ENCODE results near the gene DOCK3. TPM values are rescaled to one million over a fixed set of nuclear protein-coding genes. Genes with fewer than 3 reads are reported as not detected.

DOCK3 gene
- total and polyA plus RNA-seq, 2 of the 4 experiments (the other 2 are of a cell fraction), result under 0.01 to 0.12 TPM

DNA sequence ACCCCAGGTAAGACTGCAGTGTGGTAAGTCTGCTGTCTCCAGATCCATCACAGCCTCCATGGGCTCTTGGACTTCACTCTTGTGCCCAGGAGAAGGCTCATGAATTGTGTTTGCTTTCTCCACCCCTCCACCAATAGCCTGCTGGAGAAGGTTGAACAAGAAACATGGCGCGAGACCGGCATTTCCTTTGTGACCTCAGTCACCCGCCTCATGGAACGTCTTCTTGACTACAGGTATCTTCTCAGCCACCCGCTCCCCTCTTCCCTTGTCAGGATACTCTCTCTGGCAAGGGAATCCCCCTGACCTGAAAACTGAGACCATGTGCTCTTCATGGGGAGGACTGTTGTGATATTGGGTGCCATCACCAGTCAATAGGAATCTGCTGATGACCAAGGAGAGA lies 658.3 kb downstream of the DOCK3 start:
- no peaks in the 10 kb centered on the region for H3K9me3 ChIP-seq (ENCODE audit: control insufficient read depth, insufficient read depth, low read length)
- H2BK5ac ChIP-seq (ENCODE audit: low read depth, low read length, poor library complexity, severe bottlenecking), result no peak overlapping the region
- H3K14ac ChIP-seq (replicated peaks; ENCODE audit: low read depth, low read length), result no peak overlapping the region
- H2BK120ac ChIP-seq (ENCODE audit: low read depth, low read length), result no peak overlapping the region
- no peaks in the 10 kb centered on the region; the same call in 1 of the 2 replicates for H3K27me3 ChIP-seq (ENCODE audit: control insufficient read depth, insufficient read depth, low read length)
- WGBS, 2 experiments (ENCODE audit: extremely low coverage in 2 of 2, insufficient read length in 1 of 2), result no CpG with 5 or more reads among the region's 6 CpGs
- dilution Hi-C loops (cut with HindIII; ENCODE audit: low sequenced_read_pairs, unreplicated experiment) (no loop called here), in situ Hi-C loops (cut with MboI; ENCODE audit: low sequenced_read_pairs) (no loop called here), intact Hi-C loops (cut with micrococcal nuclease) (loop anchor here (10.0 kb wide), 1 partner anchor 592 kb away; no protein-coding TSS in a partner anchor)
- no peak overlapping the region for H4K8ac ChIP-seq (ENCODE audit: low read depth in 2 of 2, low read length in 2 of 2)
- H3K36me3 ChIP-seq (ENCODE audit: control insufficient read depth, insufficient read depth, low read length), result no peaks in the 10 kb centered on the region
- no peak overlapping the region for H4K91ac ChIP-seq (ENCODE audit: insufficient read depth, low read depth, low read length)
- no peak overlapping the region for H3K9ac ChIP-seq (ENCODE audit: low read depth, low read length)
- no peak overlapping the region for H4K5ac ChIP-seq (ENCODE audit: low read depth, low read length)
- H3K79me1 ChIP-seq (ENCODE audit: low read depth in 1 of 2, low read length in 2 of 2), result no peaks in the 10 kb centered on the region
- no peak overlapping the region for H2AFZ ChIP-seq (replicated peaks; ENCODE audit: low read length, poor library complexity)
- H3K18ac ChIP-seq (ENCODE audit: low read depth, low read length), result no peak overlapping the region
- H3K4me3 ChIP-seq (ENCODE audit: insufficient read depth, low read depth, low read length), result no peak overlapping the region
- no peak overlapping the region for H3K4ac ChIP-seq (ENCODE audit: low read depth, low read length)
- no peak overlapping the region for H3K23ac ChIP-seq (ENCODE audit: low read depth, low read length)
- CTCF ChIA-PET, result no interaction called here
- H3K27ac ChIP-seq (ENCODE audit: insufficient read depth, low read length), result no peak overlapping the region
- H2AK5ac ChIP-seq (ENCODE audit: low read depth, low read length), result no peak overlapping the region
- no peak for ATAC-seq (ENCODE audit: low read depth)
- no peaks in the 10 kb centered on the region for H3K4me1 ChIP-seq (ENCODE audit: control insufficient read depth, insufficient read depth, low read length)
- POLR2A ChIA-PET (ENCODE audit: unreplicated experiment), result no interaction called here
- no peak overlapping the region for H2BK20ac ChIP-seq (ENCODE audit: low read depth, low read length)
- H2BK15ac ChIP-seq (ENCODE audit: low read depth, low read length), result no peak overlapping the region
- no peak for DNase-seq
- no peaks in the 10 kb centered on the region for H3K9me1 ChIP-seq (ENCODE audit: insufficient read depth, low read length)
- H3K56ac ChIP-seq (ENCODE audit: extremely low read depth, insufficient read depth, low read length), result no peak overlapping the region
- TF ChIP-seq ELK1 (IDR thresholded peaks at IDR 0.05; ENCODE audit: borderline replicate concordance, low read depth, low read length), result no peak
- TF ChIP-seq CTCF (conservative IDR thresholded peaks at IDR 0.05; ENCODE audit: low read depth, low read length), result no peak
- no peak overlapping the region for H3K4me2 ChIP-seq (ENCODE audit: low read depth, low read length)
- BruUV-seq (replicated peaks), result no TSS peak
- no peak overlapping the region for H2AK9ac ChIP-seq (replicated peaks; ENCODE audit: low read depth, low read length, poor library complexity)
- no peaks in the 10 kb centered on the region for H4K20me1 ChIP-seq (ENCODE audit: insufficient read depth, low read length)

Measured in IMR-90 (cell line).